GM19240 (cell line): ENCODE results near the gene ONECUT3.

ENCODE experiments used
- DNase-seq: peaks from one replicate; pipeline ENCODE4 v3.0.0; 2011; ENCODE audit warnings: low spot score; ENCODE audit not compliant: insufficient read length

Gene ONECUT3

DNA sequence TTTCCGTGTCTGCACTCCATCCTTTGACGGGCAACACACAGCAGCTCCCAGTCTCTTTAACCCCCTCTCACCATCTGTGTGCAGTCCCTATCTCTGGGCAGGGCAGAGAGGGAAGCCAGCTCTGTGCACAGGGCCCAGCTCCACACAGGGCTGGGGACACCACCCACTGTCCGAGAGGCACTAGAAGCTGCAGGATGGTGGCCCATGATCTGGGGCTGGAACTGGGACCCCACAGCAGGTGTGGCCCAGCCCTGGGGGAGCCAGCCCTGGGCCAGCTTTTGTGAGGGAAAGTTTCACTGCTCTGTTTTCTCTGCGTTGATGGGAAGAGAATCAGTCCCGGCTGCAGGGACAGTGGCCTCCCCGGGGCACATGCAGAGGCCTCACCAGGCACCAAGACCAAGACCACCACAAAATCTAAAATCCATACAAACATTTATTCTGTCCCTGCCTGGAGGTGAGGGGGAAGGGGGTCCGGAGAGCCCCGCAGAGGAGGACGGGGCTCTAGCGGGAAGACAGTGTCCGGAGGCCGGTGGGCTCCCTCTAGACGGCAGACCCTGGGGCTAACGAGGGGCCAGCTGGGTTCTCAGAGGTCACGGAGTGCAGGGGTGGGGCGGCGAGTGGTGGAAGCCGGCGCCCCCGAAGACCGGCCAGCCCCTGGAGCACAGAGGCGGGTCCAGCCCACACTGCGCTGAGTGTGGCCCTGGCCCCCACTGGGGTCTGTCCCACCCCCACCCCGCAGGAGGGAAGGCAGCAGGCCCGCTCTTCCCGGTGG is 61.7 kb downstream of the ONECUT3 start:
- DNase-seq: no peak

DNA sequence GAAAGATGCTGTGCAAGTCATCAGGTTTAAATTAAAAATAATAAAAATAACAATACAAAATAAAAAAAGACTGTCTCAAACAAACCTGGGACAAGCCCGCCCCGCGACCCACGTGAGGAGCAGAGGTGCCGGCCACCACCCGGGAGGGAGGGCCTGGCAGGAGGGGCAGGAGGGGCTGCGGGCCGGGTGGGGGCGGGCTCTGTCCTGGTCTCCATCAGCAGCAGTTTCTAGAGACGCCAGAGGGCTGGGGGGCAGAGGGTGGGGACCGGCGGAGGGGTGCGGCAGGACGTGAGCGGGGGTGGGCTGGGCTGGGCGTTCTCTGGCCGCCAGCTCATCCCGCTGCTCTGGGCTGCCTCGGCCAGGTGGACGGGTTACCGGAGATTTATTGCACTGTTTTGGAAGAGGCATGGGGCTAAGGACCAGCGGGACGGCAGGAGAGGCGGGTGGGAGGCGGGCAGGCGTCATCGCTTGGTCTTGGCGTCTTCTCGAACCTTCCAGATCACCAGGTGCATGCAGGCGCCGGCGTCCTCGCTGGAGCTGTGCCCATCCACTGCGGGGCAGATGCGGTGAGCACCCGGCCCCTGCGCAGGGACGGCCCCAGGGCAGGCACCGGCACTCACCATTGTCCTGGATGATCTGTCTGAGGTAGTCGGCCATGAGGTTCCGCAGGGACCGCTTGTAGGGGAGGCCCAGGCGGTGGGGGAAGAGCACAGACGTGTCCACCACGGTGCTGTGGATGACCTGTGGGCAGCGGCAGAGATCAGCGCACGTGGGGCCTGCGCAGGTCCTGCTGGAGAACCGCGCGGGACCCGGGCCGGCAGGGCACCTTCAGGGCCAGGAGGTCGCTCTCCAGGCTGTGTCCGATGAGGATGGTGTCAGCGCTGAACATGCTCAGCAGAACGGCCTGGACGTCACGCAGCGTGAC is 62.6 kb downstream of the ONECUT3 start:
- DNase-seq: no peak

DNA sequence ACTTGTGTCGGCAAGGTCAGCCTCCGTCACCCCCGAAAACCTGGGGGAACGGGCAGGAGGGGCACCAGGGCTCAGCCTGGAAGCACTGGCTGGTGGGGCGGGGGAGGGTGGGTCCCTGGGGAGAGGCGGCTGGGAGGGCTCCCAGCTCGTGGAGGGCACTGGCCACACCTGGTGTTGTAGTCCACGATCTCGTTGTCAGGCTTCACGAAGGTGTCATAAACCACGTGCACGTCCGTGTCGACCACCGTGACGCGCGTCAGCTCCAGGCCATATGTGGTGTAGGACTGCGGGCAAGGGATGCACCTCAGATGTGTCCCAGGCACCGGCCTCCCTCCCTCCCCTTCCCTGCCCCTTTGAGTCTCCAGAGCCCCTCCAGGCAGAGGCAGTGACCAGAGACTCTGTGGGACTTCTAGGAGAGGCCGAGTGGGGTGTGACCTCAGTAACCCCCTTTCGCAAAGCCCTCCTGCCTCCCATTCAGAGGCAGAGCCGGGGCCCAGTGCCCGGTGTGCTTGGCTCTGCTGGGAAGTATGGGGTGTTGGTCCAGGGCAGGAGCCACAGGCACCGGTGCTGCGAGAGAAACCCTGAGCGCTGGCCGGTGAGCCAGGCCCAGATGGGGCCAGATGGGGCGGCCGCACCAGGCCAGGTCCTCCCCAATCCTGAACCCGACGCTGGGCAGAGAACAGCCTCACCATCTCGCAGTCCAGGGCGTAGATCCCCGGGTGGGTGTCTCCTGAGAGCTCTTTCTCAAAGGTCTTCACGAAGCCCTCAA is 63.4 kb downstream of the ONECUT3 start:
- no peak for DNase-seq

DNA sequence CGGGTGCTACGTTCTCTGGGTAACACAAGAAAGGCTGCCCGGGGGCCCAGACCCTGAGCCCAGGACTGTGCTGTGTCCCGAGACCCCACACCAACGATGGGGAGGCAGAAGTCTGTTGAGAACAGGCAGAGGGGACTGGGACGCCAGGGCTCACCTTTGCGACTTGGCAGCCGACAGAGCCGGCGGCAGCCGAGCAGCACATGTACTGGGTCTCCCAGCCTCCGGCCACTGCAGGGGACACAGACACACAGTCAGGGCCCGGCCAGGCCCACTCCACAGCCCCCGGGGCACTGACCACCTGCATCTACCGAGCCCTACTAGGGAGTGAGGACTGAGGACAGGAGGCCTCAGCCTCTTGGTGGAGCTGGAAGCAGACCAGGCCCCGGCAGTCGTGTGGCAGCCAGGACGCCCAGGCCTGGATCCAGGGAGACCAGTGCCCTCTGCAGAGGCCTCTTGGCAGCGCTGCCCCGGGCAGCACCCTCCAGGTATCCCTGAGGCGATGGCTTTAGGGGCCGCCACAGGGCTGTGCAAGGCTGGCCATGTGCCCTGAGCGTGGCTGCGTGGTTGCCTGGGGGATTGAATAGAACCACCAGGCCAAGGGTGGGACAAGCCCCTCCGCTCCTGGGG is 64.4 kb downstream of the ONECUT3 start:
- no peak for DNase-seq

DNA sequence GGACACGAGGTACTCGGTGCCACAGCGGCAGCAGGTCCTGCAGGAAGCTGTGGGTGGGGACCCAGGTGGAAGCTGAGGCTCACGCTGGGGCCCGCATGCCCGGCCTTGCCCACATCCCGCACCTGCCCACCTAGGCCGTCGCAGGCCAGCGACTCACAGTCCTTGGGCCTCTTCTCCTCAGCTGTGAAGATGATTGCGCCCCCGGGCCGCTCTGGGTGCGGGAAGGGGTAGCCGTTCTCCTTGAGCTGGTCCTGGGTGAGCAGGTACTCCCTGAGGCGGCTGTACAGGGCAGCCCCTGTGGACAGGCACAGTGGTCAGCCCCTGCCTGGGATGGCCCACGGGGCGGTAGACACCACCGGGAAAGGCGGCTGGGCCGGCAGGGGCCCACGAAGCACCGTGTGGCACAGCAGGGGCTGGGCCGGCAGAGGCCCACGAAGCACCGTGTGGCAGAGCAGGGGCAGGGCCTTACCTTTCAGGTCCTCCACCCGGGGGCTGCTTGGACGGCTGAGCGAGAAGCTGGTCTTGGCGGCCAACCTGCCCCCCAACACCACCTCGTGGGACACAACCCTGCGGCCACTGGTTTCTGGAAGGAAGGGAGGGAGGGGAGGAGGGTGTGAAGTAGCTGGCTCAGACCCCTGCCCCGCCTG is 65.4 kb downstream of the ONECUT3 start:
- DNase-seq: no peak

DNA sequence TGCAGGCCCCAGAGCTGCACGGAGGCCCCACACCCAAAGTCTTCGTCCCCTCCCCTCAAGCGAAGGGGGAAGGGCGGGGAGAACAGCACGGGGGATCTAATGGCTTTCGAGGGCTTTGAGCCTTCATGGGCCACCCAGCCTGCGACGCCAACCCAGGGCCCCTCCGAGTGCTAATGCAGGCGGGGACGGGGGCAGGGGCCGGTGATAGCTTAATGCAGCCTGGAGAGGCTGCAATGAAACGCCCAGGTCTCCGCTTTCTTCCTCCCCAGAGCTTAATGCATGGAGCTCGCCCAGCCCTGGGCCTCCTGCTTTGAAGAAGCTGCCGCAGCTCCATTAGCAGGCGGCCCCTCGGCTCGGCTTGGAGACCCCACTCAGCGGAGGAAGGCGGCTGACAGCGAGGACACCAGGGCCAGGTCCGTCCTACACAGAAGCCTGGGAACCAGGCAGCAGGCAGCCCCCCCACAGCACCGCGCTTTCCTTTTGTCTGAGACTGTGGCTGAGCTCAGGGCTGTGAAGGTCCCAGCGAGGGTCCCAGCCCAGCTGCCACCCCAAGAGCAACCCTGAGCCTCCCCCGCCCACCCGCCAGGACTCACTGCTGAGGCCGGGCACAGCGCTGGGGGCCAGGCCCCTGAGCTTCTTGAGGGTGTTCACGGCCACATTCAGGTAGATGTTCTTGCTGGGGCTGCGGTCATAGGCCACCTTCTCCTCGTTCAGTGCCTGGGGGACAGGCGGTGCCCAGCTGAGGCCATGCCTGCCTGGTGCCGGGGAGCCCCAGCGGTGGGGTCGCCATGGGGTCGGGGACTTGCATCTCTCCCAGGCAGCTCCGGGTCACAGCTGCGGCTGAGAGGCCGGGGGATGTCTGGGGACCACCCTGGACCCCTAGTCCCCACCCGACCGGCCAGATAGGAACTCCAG is 66.3 kb downstream of the ONECUT3 start:
- no peak for DNase-seq

DNA sequence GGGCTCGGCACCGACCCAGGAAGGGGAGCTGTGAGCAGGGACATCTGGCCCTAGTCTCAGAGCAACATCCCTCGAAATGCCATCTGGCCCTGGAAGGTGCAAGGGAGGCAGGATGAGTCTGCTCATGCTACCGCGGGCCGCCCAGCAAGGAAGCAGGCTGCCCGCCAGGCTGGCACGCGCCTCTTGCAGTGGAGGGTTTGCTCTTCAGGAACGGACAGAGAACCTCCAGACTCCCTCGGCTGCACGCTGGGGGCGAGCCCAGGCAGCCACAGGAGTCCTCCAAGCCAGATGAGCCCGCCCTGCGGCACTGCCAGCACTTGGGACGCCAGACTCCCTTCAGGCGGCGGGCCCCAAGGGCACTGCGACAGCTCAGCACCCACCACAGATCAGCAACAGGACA is 68.9 kb downstream of the ONECUT3 start:
- no peak for DNase-seq

DNA sequence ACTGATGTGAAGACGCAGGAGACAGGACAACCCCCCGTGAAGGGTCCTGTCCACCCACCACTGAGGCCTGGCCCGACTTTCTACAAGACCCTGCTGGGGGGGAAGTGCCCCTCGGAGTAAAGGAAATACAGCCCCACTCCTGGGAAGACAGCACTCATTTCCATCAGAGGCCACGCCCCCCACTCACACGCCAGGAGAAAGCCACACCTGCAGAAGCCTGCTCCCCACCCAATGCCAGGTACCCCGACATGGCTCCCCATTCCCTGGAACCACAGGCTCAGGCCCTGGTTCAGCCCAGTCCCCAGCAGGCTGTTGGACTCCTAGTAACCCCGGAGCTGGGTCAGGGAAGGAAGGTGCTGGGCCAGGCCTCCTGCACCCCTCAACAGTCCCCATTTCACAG is 69.7 kb downstream of the ONECUT3 start:
- no peak for DNase-seq

DNA sequence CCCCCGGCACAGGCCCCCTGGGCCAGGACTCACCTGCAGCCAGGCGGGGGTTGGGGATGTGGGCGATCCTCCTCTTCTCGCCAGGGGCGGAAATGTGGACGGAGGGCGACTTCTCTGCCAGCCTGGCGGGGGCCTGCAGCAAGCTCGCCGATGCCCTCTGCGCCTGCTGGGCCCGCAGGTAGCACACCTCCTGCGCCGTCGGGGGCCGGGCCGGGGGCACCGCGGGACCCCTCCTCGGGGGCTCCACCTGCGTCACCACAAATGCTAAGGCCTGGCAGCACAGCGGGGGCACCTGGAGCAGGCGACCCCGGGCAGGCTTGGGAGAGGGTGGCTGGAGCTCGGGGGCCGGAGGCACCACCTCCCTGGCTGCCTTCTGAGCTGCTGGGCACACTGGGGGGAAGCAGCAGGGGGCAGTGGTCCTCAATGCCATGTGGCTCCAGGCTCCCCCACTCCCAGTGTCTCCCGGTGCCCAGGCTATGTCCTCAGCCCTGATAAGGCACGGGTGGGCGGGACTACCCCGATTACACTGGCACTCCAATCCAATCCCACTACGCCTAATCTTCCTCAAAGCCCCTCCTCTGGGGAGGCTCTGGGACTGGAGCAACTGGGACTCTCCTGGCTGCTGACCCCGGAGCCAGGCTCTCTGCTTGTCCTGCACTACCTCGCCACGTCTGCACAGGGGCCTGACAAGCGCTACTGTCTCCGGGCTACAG is 70.4 kb downstream of the ONECUT3 start:
- DNase-seq: no peak

DNA sequence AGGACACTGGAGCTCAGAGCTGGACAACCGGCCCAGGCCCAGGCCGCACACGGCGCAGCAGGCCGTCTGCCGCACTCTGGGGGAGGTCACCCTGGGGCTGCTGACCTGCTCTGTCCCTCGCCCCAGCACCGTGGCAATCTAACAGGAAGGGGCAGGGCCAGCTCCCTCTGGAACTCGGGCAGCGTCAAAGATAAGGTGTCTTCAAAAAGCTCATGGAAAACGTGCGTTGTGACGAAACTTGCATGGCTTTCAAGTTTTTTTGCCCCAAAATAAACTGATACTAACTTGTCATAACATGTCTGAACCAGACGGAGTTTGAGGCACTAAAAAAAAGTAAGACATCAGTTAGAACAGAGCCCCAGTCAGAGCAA is 70.9 kb downstream of the ONECUT3 start:
- DNase-seq: no peak

DNA sequence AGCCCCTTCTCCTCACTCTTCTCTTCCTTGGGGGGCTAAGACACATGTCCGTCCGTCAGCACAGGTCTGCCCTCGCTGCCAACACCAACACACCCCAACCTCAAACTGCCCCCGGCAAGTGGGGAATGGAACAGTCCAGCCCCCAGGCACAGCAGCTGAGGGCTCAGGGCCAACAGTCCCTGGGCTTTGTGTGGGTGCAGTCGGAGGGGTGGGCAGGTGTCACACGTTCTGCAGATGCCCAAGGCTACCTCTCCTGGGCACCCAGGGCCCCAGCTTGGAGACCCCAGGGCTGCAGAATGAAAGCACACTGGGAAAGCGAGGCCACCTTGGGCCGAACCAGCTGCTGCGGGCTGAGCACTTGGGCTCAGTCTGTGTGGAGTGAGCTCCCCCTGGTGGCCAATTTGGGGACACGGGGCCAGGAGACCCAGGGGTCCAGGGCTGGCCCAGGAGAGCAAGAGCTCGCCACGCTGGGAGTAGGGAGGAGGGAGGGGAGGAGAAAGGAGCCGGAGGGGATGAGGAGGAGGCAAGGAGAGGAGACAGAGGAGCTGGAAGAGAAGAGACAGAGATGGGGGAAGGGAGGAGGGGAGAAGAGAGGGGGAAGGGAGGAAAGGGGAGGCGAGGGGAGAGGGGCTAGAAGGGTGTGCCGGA is 72.7 kb downstream of the ONECUT3 start:
- peak; percentile 100 for DNase-seq

DNA sequence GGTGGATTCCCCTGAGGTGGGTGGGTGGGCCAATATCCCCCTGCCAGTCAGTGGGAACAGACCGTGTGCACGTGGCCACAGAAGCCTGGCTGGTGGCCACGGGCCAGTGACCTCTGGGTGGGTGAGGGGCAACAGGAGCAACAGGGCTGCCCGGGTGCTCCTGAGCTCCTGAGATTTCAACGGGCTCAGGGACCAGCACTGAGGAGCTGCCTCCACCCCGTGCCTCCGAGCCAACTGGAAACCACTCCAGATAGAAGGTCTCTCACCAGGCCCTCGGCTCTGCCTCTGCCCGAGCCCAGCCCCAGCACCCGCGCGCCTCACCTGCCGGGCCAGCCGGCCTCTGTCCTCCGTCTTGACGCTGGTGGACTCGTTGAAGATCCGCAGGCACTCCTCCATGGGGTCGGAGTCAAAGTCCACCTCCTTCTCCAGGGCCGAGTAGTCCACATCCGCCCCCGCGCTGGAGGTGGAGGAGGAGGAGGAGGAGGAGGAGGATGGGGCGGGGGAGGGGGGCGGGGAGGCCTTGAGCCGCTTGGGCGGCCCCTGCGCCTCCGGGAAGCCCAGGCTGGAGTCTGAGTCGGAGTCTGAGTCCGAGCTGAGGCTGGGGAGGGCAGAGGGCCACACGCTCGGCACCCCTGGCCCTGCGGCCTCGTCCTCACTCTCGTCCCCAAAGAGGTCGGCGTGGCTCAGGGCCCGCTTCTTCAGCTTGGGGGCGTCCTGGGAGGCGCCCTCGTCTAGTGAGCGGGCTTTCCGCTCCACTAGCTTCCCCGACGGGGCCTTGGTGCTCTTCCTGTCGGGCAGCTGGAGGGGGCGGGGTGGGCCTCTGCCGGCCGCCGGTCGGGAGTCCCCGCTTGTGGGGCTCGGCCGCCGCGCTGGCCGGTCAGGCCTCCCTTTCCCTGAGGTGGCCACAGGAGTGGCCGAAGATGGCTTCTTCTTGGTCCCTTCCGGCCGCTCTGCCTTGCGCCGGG is 73.5 kb downstream of the ONECUT3 start:
- no peak for DNase-seq

DNA sequence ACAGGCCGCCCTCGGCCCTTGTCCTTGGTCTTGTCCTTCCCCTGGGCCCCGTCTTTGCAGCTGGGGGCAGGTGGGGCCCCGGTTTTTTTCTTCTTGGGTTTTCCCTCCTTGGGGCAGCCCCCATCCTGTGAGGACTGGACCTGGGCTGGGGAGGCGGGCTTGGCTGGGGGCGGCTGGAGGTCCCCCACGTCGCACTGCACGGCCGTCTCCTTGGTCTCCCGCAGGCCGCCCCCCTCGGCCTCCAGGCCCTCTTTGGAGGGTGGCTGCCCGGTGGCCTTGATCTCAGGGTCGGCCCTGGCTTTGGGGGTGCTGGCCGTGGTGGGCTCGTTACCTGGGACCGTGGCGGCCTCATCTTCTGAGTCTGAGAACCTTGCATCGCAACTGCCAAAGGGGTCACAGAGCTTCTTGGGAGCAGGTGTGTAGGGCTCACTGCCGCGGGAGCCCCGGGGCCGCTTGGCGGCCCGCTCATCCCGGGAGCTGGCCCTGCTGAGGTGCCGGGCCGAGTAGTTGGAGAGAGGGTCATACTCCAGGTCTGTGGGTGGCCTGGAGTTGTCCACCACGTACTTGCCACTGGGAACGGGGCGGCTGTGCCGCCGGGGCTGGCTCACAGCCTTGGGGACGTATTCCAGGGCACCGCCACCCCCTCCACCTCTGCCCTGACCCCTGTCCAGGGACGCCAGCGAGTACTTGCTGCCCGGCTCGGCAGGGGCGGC is 74.4 kb downstream of the ONECUT3 start:
- DNase-seq: no peak

DNA sequence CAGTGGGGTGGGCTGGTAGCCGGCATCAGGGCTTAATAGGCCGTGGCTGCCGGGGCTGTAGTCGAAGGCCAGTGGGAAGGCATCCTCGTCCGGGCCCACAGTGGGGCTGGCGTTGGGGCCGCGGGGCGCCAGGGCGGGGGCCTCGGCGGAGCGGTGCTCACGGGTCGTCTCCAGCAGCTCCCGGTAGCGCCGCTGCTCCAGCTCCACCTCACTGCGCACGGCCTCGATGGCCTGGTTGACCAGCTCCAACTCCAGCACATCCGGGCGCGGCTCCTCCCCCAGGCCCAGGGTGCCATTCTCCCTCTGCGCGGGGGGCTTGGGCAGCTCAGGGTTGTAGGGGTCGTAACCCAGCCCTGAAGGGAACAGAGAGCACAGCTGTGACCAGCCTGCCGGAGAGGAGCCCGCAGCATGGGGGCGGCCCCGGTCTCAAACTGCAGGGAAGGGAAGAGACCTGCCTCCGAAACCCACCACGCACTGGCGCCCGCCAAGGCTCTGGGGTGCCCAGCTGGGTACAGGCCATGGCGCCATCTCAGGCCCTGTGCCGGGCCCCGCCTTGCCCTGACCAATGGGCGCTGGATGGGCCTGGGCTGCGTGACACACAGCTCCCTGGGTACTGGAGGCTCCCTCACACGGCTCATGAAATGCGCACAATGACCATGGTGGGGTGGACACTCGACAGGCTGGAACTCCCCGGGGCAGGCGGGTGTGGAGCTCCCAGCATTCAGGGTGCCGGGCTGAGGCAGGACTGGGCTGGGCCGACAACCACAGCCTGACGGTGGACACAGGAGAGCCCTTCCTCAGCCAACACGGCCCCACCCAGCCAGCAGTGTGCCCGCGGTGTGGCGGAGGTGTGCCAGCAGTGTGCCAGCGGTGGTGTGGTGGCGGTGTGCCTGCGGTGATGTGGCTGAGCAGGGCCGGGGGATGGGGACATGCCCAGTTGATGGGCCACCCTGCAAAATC is 75.3 kb downstream of the ONECUT3 start:
- no peak for DNase-seq

DNA sequence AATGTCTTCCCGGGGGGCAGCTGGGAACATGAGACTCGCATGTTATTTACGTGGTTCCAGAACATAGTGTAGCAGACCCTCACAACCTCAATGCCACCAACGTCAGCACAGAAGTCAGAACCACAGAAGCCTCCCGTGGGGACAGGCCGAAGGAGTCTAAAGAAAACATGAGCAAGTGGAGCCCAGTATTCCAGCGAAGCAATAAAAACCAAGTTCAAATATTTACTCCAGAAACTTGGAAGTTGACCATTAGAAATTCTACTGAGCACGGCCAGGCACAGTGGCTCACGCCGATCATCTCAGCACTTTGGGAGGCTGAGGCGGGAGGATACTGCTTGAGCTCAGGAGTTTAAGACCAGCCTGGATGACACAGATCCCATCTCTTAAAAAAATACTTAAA is 76.7 kb downstream of the ONECUT3 start:
- no peak for DNase-seq

DNA sequence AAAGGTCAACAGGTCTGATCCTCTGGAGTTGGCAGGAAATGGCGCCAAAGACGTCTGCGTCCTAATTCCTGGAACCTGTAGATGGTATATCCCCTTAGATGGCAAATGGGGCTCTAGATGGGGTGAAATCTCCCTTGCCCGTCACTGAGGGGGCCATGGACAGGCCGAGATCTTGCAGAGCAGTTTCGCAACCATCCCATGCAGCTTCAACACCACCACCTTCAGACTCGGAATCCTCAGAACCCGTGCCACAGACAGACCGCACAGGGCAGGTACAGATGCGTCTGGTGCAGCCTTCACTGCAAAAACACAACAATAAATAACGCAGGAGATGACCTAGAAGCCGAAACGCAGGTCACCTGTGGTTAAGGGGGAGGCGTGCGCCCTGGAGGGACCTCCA is 77.3 kb downstream of the ONECUT3 start:
- DNase-seq: no peak
